Caco-2 (cell line): ENCODE data around the gene FRY. TPM values are rescaled to one million over a fixed set of nuclear protein-coding genes. Genes with fewer than 3 reads are reported as not detected.

ENCODE experiments used
- BruUV-seq: library from RNA; stranded (reverse); fragments of 400-500 nt; replicated peaks from 2 replicates; lab custom pipeline; 2021; lab: Mats Ljungman, UMichigan
- CTCF ChIA-PET: fragments of 300-600 bp; sonication (Branson Sonifier 250); formaldehyde crosslinking; loops from one replicate; lab custom pipeline; 2022; ENCODE audit warnings: antibody characterized with exemption; lab: Charles Lee
- POLR2A ChIA-PET: fragments of 300-600 bp; sonication (Branson Sonifier 250); formaldehyde crosslinking; loops from one replicate; lab custom pipeline; 2022; ENCODE audit warnings: antibody characterized with exemption; lab: Charles Lee
- DNase-seq, 2 experiments: peaks; one replicate each; pipeline versions ENCODE4 v3.0.0 to v3.0.0-alpha.2; 2020 to 2022
- H3K27me3 ChIP-seq: replicated peaks from 2 replicates; pipeline ENCODE4 v1.6.0; 2011; ENCODE audit warnings: low read length; ENCODE audit not compliant: control insufficient read depth, insufficient read depth
- H3K36me3 ChIP-seq: 2 replicates; pipeline ENCODE4 v1.5.1; 2011; ENCODE audit warnings: low read length; ENCODE audit not compliant: control insufficient read depth, insufficient read depth
- H3K4me1 ChIP-seq: fragments of 250-450 bp; sonication (Bioruptor Pico); 2 replicates; pipeline ENCODE4 v1.5.1; 2020; ENCODE audit warnings: mild to moderate bottlenecking
- H3K4me3 ChIP-seq: 2 replicates; pipeline ENCODE4 v1.5.1; 2011; ENCODE audit warnings: low read depth, mild to moderate bottlenecking, control low read depth, low read length
- H3K9me3 ChIP-seq: fragments of 250-450 bp; sonication (Bioruptor Pico); 2 replicates; pipeline ENCODE4 v1.5.1; 2020; ENCODE audit warnings: mild to moderate bottlenecking, moderate library complexity
- H3K27ac Mint-ChIP-seq: one replicate; pipeline ENCODE4 v1.8.0; 2022; ENCODE audit warnings: mixed read lengths; ENCODE audit not compliant: unreplicated experiment
- H3K27me3 Mint-ChIP-seq: one replicate; pipeline ENCODE4 v1.8.0; 2022; ENCODE audit warnings: mixed read lengths; ENCODE audit not compliant: insufficient read depth, unreplicated experiment
- H3K36me3 Mint-ChIP-seq: one replicate; pipeline ENCODE4 v1.8.0; 2022; ENCODE audit warnings: mild to moderate bottlenecking, mixed read lengths; ENCODE audit not compliant: insufficient read depth, unreplicated experiment
- H3K4me1 Mint-ChIP-seq: one replicate; pipeline ENCODE4 v1.8.0; 2022; ENCODE audit warnings: low read depth, mixed read lengths; ENCODE audit not compliant: unreplicated experiment
- H3K4me3 Mint-ChIP-seq: one replicate; pipeline ENCODE4 v1.8.0; 2022; ENCODE audit warnings: mild to moderate bottlenecking, moderate library complexity, mixed read lengths; ENCODE audit not compliant: unreplicated experiment
- H3K9me3 Mint-ChIP-seq: one replicate; pipeline ENCODE4 v1.8.0; 2022; ENCODE audit warnings: mixed read lengths; ENCODE audit not compliant: unreplicated experiment
- intact Hi-C: fragments of 100-400 bp; cut with micrococcal nuclease; formaldehyde crosslinking; loops from one replicate; pipeline ENCODE4 v1.10.0; 2022; ENCODE audit not compliant: unreplicated experiment
- total RNA-seq: library from RNA; stranded (reverse); gene quantifications from 2 replicates; pipeline ENCODE4 v1.2.3, GENCODE V29; 2022
- TF ChIP-seq, protein P1 (sequence below), 2 experiments: fragments of 200-600 bp in 1 of 2; IDR thresholded peaks; 1 replicate in 1 of 2; 2 replicates in 1 of 2; pipeline versions ENCODE4 v1.5.1 to v1.8.0; 2011 to 2022; ENCODE audit warnings: antibody characterized with exemption in 1 of 2, control low read depth in 1 of 2, inconsistent platforms in 1 of 2, low read depth in 1 of 2, low read length in 1 of 2, mild to moderate bottlenecking in 1 of 2, moderate library complexity in 1 of 2; ENCODE audit not compliant: insufficient read depth in 1 of 2, severe bottlenecking in 1 of 2, unreplicated experiment in 1 of 2

Gene FRY
- total RNA-seq, 1 experiment from 2014 or later, result 118 TPM

DNA sequence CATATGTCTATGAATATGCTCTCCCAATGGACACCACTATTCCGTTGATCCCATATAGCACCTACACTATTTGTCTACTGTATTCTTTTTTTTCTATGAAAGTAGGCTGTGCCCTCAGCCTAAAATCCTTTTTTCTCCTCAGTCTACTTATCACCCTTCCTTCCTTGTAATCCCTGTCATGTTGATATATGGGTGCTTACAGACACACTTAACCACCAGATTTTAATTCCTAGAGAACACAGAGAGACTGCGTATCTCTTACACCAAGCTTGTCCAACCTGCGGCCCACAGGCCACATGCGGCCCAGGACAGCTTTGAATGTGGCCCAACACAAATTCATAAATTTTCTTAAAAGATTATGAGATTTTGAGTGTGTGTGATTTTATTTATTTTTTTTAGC is 182.5 kb downstream of the FRY start:
- CTCF ChIA-PET, result interaction anchor here (0.6 kb wide), 1 partner anchor 753 kb away, joined by 6 read pairs; no protein-coding TSS in a partner anchor
- no peaks in the 10 kb centered on the region for H3K27me3 ChIP-seq
- no TSS peak for BruUV-seq
- H3K9me3 Mint-ChIP-seq, result no peaks in the 10 kb centered on the region
- H3K4me1 Mint-ChIP-seq, result peaks cover 42% of the 10 kb centered on the region
- no peaks in the 10 kb centered on the region for H3K27me3 Mint-ChIP-seq
- H3K4me1 ChIP-seq, result peaks cover 82% of the 10 kb centered on the region
- H3K27ac Mint-ChIP-seq, result peak overlapping the region; percentile 16
- peaks cover 23% of the 10 kb centered on the region for H3K36me3 Mint-ChIP-seq
- POLR2A ChIA-PET, result no interaction called here
- no peak overlapping the region for H3K4me3 ChIP-seq
- intact Hi-C loops, result no loop called here
- H3K4me3 Mint-ChIP-seq, result no peak overlapping the region
- no peaks in the 10 kb centered on the region for H3K36me3 ChIP-seq
- TF ChIP-seq, protein P1, sequence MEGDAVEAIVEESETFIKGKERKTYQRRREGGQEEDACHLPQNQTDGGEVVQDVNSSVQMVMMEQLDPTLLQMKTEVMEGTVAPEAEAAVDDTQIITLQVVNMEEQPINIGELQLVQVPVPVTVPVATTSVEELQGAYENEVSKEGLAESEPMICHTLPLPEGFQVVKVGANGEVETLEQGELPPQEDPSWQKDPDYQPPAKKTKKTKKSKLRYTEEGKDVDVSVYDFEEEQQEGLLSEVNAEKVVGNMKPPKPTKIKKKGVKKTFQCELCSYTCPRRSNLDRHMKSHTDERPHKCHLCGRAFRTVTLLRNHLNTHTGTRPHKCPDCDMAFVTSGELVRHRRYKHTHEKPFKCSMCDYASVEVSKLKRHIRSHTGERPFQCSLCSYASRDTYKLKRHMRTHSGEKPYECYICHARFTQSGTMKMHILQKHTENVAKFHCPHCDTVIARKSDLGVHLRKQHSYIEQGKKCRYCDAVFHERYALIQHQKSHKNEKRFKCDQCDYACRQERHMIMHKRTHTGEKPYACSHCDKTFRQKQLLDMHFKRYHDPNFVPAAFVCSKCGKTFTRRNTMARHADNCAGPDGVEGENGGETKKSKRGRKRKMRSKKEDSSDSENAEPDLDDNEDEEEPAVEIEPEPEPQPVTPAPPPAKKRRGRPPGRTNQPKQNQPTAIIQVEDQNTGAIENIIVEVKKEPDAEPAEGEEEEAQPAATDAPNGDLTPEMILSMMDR (IDR thresholded peaks at IDR 0.05; ENCODE audit: insufficient read depth in 1 of 2, low read depth in 1 of 2, low read length in 1 of 2, severe bottlenecking in 1 of 2, unreplicated experiment in 1 of 2), result no peak
- H3K9me3 ChIP-seq, result no peaks in the 10 kb centered on the region
- no peak for DNase-seq

DNA sequence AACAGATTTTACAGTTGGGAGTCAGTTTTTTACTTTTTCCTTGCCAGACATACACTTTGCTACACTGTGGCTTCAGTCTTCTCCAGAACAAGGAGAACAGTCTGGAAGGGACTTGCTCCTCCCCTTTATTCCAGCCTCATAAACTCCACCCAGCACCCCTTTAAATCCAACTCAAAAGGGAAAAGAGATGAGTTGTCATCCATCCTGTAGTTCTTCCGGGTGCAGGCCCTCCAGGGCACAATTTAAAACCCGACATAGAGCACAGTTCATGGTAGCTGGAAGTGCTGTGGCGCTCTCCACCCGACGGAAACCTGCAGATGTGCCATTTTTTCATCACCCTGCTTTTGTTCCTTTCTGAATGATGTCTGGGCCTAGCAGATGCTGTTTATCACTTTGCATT is 184.7 kb downstream of the FRY start:
- no peaks in the 10 kb centered on the region for H3K9me3 Mint-ChIP-seq
- H3K27ac Mint-ChIP-seq, result peak overlapping the region; percentile 85
- DNase-seq, result peak; percentile 64 to 67
- H3K27me3 ChIP-seq, result no peaks in the 10 kb centered on the region
- H3K4me3 Mint-ChIP-seq, result peak overlapping the region; percentile 73
- H3K9me3 ChIP-seq, result no peaks in the 10 kb centered on the region
- TF ChIP-seq, protein P1 (IDR thresholded peaks at IDR 0.05; ENCODE audit: insufficient read depth in 1 of 2, low read depth in 1 of 2, low read length in 1 of 2, severe bottlenecking in 1 of 2, unreplicated experiment in 1 of 2), result no peak
- no TSS peak for BruUV-seq
- H3K4me3 ChIP-seq, result no peak overlapping the region
- ChIA-PET CTCF (interaction anchor here (0.6 to 2.0 kb wide), 7 partner anchors 9 to 993 kb away, joined by 3 to 12 read pairs (median 4); no protein-coding TSS in a partner anchor), POLR2A (interaction anchor here (1.2 kb wide), 1 partner anchor 9 kb away, joined by 11 read pairs; no protein-coding TSS in a partner anchor)
- H3K36me3 Mint-ChIP-seq, result peaks cover 37% of the 10 kb centered on the region
- intact Hi-C loops, result loop anchor here (1.0 to 2.0 kb wide), 3 partner anchors 9 to 73 kb away; no protein-coding TSS in a partner anchor
- H3K4me1 ChIP-seq, result peaks cover 70% of the 10 kb centered on the region
- no peaks in the 10 kb centered on the region for H3K36me3 ChIP-seq
- H3K27me3 Mint-ChIP-seq, result no peaks in the 10 kb centered on the region
- peaks cover 42% of the 10 kb centered on the region for H3K4me1 Mint-ChIP-seq

DNA sequence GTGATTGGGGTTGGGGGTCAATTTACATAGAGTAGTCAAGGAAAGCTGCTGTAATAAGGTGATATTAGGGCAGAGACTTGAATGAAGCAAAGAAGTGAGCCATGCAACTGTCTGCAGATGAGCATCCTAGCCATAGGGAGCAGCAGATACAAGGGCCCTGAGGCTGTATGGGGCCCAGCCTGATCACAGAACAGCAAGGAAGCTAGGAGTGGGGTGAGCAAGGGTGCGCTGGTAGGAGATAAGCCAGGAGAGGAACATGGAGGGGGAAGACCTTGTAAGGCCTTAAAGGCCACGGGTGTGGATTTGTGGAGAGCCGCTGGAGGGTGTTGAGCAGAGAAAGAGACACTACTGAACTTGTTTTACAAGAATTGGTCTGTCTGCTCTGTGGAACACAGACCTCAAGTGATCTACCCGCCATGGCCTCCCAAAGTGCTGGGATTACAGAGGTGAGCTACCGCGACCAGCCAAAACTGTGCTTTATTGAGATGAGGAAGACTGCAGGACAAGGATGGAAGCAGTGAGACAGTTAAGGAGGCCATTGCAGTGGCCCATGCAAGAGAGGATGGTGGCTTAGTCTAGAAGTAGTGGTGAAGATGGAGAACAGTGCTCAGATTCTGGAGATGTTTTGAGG is 190.6 kb downstream of the FRY start:
- Mint-ChIP-seq H3K4me1 (peaks cover 33% of the 10 kb centered on the region), H3K27me3 (no peaks in the 10 kb centered on the region), H3K36me3 (peaks cover 75% of the 10 kb centered on the region), H3K9me3 (no peaks in the 10 kb centered on the region), H3K4me3 (no peak overlapping the region), H3K27ac (peak overlapping the region; percentile 51)
- no peak for DNase-seq
- Histone ChIP-seq H3K4me3 (no peak overlapping the region), H3K27me3 (no peaks in the 10 kb centered on the region), H3K36me3 (no peaks in the 10 kb centered on the region), H3K9me3 (no peaks in the 10 kb centered on the region), H3K4me1 (peaks cover 51% of the 10 kb centered on the region)
- TF ChIP-seq, protein P1 (IDR thresholded peaks at IDR 0.05; ENCODE audit: insufficient read depth in 1 of 2, low read depth in 1 of 2, low read length in 1 of 2, severe bottlenecking in 1 of 2, unreplicated experiment in 1 of 2), result no peak
- CTCF ChIA-PET, result interaction anchor here (0.9 kb wide), 1 partner anchor 57 kb away, joined by 3 read pairs; no protein-coding TSS in a partner anchor
- intact Hi-C loops, result no loop called here
- no TSS peak for BruUV-seq
- POLR2A ChIA-PET, result no interaction called here
